ENCODE measurements around the gene PPP1R14B. TPM values are rescaled to one million over a fixed set of nuclear protein-coding genes. Genes with fewer than 3 reads are reported as not detected.

PPP1R14B gene
- total and polyA plus RNA-seq, 2 of the 13 experiments (the other 11 are each of a cell fraction or from before 2014, with no cell fraction given), result 110 to 148 TPM

DNA sequence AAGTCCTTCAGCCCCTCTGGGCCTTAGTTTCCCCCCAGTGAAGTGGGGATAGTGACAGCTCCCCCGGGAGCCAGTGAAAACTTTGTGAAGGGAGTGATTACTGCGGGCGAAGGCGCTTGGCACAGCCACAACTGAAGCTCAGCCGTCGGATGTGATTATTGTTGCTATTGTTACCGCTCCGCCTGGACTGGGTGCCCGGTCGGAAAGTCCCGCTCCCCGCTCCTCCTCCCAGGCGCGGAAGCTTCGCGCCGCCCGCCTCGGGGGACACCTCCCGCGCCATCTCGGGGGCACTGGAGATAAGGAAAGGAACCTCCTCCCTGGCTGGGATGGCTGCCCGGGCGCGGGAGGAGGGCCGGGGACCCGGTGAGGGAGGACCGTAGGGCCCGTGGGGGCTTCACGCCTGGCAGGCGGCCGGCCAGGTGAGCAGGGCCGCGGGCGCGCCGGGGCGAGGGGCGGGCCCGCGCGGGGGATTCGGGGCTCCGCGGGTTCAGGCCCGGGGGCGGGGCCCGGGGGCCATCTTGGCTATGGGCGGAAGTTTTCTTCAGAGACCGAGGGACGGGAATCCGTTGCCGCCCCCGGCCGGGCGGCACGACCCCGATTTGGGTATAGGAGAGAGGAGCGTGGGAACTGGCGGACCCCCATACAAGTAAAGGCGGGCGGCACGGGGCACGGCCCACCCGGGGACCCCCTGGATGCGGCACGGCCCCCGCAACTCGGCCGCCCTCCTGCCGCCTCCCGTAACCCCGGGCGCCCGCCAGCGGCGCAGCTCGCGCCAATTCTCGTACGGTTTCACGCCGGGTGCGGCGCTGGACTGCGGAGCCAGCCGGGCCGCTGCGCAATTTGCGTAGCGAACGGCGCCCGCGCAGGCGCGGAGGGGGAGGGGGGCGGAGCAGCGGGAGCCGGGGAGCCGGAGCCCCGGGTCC is 38.5 kb upstream of the PPP1R14B start, which contains the start of gene GPR137 (continued):
- TF ChIP-seq, protein P1, sequence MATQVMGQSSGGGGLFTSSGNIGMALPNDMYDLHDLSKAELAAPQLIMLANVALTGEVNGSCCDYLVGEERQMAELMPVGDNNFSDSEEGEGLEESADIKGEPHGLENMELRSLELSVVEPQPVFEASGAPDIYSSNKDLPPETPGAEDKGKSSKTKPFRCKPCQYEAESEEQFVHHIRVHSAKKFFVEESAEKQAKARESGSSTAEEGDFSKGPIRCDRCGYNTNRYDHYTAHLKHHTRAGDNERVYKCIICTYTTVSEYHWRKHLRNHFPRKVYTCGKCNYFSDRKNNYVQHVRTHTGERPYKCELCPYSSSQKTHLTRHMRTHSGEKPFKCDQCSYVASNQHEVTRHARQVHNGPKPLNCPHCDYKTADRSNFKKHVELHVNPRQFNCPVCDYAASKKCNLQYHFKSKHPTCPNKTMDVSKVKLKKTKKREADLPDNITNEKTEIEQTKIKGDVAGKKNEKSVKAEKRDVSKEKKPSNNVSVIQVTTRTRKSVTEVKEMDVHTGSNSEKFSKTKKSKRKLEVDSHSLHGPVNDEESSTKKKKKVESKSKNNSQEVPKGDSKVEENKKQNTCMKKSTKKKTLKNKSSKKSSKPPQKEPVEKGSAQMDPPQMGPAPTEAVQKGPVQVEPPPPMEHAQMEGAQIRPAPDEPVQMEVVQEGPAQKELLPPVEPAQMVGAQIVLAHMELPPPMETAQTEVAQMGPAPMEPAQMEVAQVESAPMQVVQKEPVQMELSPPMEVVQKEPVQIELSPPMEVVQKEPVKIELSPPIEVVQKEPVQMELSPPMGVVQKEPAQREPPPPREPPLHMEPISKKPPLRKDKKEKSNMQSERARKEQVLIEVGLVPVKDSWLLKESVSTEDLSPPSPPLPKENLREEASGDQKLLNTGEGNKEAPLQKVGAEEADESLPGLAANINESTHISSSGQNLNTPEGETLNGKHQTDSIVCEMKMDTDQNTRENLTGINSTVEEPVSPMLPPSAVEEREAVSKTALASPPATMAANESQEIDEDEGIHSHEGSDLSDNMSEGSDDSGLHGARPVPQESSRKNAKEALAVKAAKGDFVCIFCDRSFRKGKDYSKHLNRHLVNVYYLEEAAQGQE (IDR thresholded peaks at IDR 0.05; ENCODE audit: borderline replicate concordance in 1 of 2, low read depth in 1 of 2, low read length in 2 of 2), result no peak
- TF ChIP-seq, protein P2, sequence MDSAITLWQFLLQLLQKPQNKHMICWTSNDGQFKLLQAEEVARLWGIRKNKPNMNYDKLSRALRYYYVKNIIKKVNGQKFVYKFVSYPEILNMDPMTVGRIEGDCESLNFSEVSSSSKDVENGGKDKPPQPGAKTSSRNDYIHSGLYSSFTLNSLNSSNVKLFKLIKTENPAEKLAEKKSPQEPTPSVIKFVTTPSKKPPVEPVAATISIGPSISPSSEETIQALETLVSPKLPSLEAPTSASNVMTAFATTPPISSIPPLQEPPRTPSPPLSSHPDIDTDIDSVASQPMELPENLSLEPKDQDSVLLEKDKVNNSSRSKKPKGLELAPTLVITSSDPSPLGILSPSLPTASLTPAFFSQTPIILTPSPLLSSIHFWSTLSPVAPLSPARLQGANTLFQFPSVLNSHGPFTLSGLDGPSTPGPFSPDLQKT (CRISPR knock-in tag; IDR thresholded peaks at IDR 0.05; ENCODE audit: borderline replicate concordance), result no peak
- TF ChIP-seq DR1 (CRISPR knock-in tag; IDR thresholded peaks at IDR 0.05), result no peak
- TF ChIP-seq, protein P3, sequence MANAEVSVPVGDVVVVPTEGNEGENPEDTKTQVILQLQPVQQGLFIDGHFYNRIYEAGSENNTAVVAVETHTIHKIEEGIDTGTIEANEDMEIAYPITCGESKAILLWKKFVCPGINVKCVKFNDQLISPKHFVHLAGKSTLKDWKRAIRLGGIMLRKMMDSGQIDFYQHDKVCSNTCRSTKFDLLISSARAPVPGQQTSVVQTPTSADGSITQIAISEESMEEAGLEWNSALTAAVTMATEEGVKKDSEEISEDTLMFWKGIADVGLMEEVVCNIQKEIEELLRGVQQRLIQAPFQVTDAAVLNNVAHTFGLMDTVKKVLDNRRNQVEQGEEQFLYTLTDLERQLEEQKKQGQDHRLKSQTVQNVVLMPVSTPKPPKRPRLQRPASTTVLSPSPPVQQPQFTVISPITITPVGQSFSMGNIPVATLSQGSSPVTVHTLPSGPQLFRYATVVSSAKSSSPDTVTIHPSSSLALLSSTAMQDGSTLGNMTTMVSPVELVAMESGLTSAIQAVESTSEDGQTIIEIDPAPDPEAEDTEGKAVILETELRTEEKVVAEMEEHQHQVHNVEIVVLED (CRISPR knock-in tag; IDR thresholded peaks at IDR 0.05; ENCODE audit: borderline replicate concordance), result 0 out of 2 replicates have a peak, but pooled peaks have one; percentile 7
- TF ChIP-seq, protein P4, sequence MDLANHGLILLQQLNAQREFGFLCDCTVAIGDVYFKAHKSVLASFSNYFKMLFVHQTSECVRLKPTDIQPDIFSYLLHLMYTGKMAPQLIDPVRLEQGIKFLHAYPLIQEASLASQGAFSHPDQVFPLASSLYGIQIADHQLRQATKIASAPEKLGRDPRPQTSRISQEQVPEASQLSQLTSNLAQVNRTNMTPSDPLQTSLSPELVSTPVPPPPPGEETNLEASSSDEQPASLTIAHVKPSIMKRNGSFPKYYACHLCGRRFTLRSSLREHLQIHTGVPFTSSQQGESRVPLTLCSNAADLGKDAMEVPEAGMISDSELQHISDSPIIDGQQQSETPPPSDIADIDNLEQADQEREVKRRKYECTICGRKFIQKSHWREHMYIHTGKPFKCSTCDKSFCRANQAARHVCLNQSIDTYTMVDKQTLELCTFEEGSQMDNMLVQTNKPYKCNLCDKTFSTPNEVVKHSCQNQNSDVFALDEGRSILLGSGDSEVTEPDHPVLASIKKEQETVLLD (CRISPR knock-in tag; IDR thresholded peaks at IDR 0.05; ENCODE audit: low read depth), result no peak

Measured in HepG2 (cell line).